Measurements from ENCODE around the gene CIAO2A.

Gene CIAO2A

GRCh38 chr15:64037966-64038365 is 55.7 kb downstream of the CIAO2A start:
- DNase-seq (ENCODE audit: low read depth, low spot score), result no peak
- no peak overlapping the region for H3K4me3 ChIP-seq (ENCODE audit: low read depth, low read length)
- POLR2A ChIA-PET, result no interaction called here
- no peak for TF ChIP-seq CTCF (IDR thresholded peaks at IDR 0.05; ENCODE audit: insufficient read depth, low read length, missing control alignments)
- CTCF ChIA-PET, result interaction anchor here (4.9 kb wide), 1 partner anchor 9 kb away, joined by 24 read pairs; the partner anchor contains the start of gene DAPK2

- POLR2A ChIA-PET, result no interaction called here
- H3K4me3 ChIP-seq (ENCODE audit: low read depth, low read length), result no peak overlapping the region
- no peak for DNase-seq (ENCODE audit: low read depth, low spot score)
- TF ChIP-seq CTCF (IDR thresholded peaks at IDR 0.05; ENCODE audit: insufficient read depth, low read length, missing control alignments), result no peak
- CTCF ChIA-PET, result interaction anchor here (1.0 to 4.9 kb wide), 2 partner anchors 10 to 92 kb away, joined by 6 to 24 read pairs; partner anchors contain the start of gene DAPK2
These were observed 56.5 kb downstream of the CIAO2A start for GRCh38 chr15:64037116-64037515.

GRCh38 chr15:64035525-64035924 is 58.1 kb downstream of the CIAO2A start:
- ChIA-PET CTCF (interaction anchor here (1.0 to 4.9 kb wide), 2 partner anchors 9 to 11 kb away, joined by 3 to 24 read pairs; partner anchors contain the start of gene DAPK2), POLR2A (no interaction called here)
- no peak overlapping the region for H3K4me3 ChIP-seq (ENCODE audit: low read depth, low read length)
- TF ChIP-seq CTCF (IDR thresholded peaks at IDR 0.05; ENCODE audit: insufficient read depth, low read length, missing control alignments), result no peak
- DNase-seq (ENCODE audit: low read depth, low spot score), result no peak

- CTCF ChIA-PET, result interaction anchor here (1.2 to 1.6 kb wide), 2 partner anchors 10 to 11 kb away, joined by 4 to 6 read pairs; partner anchors contain the start of gene DAPK2
- no peak overlapping the region for H3K4me3 ChIP-seq (ENCODE audit: low read depth, low read length)
- POLR2A ChIA-PET, result no interaction called here
- DNase-seq (ENCODE audit: low read depth, low spot score), result no peak
- no peak for TF ChIP-seq CTCF (IDR thresholded peaks at IDR 0.05; ENCODE audit: insufficient read depth, low read length, missing control alignments)
These were observed 59.1 kb downstream of the CIAO2A start for GRCh38 chr15:64034519-64034918.

GRCh38 chr15:64032329-64032728 is 61.3 kb downstream of the CIAO2A start:
- DNase-seq (ENCODE audit: low read depth, low spot score), result no peak
- H3K4me3 ChIP-seq (ENCODE audit: low read depth, low read length), result no peak overlapping the region
- no peak for TF ChIP-seq CTCF (IDR thresholded peaks at IDR 0.05; ENCODE audit: insufficient read depth, low read length, missing control alignments)
- ChIA-PET POLR2A (no interaction called here), CTCF (interaction anchor here (1.0 kb wide), 3 partner anchors 14 to 422 kb away, joined by 3 read pairs; partner anchors contain the start of gene DAPK2)

GRCh38 chr15:64030123-64030522 is 63.5 kb downstream of the CIAO2A start:
- no peak for TF ChIP-seq CTCF (IDR thresholded peaks at IDR 0.05; ENCODE audit: insufficient read depth, low read length, missing control alignments)
- CTCF ChIA-PET, result interaction anchor here (0.9 to 1.6 kb wide), 3 partner anchors 10 to 85 kb away, joined by 4 to 7 read pairs (median 4); partner anchors contain the start of gene DAPK2
- POLR2A ChIA-PET, result no interaction called here
- no peak overlapping the region for H3K4me3 ChIP-seq (ENCODE audit: low read depth, low read length)
- DNase-seq (ENCODE audit: low read depth, low spot score), result no peak
